ENCODE results near the gene GATAD2B.
"Not testable (repeated sequence)": the region's sequence is repeated elsewhere in the genome, so short reads cannot be mapped to it uniquely, and the experiment has no call there.

Gene GATAD2B

DNA sequence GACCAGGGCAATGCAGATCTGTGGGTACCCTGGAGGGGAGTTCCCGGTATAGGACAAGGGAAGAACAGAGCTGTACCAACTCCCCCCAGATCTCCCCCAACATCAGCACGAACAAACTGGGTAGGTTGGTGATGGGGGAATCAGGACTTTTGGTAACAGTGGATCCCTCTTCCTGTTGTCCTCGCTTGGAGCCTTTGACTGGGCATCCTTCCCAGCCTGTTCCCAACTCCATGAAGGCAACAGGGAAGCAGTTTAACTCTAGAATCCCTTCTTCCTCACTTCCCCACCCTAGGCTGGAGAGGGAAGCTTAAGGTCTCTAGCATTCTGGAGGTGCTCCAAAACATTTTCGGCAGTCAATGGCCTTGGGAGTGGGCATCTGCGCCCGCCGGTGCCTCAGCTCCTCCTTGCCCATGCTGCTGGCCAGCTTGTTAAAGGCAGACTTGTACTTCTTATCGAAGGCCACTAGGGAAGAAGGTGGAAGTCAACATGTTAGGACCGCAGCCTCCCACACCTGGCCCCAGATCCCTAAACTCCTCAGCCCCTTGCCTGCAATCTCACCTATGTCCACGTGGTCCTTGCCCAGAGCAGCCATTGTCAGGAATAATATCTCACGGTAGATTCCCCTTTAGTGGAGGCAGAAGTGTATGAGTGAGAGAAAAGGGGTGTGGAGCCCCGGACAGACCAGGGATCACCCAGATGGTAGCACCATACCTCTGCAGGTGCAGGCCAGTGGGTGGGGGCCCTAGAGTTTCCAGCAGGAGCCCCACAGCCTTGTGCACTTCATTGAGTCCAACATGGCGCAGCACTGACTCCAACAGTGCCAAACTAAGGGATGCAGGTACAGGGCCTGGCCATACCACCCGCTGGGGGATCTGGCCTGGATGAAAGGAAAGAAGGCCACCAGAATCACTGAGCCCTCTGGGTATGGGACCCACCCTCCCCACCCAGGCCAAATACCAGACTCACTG, 7.5 kb upstream of the GATAD2B start:
- DNase-seq (ENCODE audit: low read depth in 1 of 2, low spot score in 1 of 2): no peak

DNA sequence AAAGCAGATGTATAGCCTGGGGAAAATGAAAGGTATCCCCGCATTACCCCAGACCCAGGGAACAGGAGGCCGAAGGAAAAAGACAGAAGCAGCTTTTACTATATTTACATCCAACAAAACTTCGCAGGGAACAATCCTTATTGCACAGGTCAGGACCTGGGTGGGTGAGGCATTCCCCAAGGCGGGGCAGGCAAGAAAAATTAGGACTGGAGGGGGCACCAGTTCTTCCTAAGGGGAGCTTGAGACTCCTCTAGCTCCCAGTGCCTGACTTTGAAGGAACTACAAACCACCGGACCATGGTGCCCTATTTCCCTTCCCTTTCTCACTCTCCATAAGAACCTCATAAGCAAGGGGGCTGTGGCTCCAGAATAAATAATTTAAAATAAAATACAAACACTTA, 6.7 kb upstream of the GATAD2B start:
- no peak for DNase-seq (ENCODE audit: low read depth in 1 of 2, low spot score in 1 of 2)

DNA sequence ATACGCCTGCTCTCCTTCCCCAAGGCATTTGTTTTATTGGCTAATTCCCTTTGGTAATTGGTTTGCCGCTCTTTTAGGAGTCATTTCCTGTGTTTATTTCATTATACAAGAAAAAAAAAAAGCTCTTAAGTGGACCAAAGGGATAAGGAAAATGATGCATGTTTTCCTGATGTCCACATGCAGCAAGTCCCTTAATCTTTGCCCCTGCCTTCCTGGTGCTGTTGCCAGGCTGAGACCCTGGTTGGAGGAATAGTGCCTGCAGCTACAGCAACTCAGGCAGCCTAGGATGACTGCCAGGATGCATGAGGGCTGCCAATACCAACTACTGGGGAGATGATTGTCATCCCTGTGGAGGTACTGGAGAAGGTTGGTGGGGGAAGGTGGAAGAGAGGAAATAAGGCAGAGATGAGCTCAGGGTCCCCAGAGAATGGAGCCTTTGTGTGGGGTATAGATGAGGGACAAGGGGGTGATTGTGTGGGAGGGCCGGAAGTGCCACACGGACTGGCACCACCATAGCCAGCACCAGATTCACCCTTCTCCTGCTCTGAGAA, 6.1 kb upstream of the GATAD2B start:
- no peak for DNase-seq (ENCODE audit: low read depth in 1 of 2, low spot score in 1 of 2)

DNA sequence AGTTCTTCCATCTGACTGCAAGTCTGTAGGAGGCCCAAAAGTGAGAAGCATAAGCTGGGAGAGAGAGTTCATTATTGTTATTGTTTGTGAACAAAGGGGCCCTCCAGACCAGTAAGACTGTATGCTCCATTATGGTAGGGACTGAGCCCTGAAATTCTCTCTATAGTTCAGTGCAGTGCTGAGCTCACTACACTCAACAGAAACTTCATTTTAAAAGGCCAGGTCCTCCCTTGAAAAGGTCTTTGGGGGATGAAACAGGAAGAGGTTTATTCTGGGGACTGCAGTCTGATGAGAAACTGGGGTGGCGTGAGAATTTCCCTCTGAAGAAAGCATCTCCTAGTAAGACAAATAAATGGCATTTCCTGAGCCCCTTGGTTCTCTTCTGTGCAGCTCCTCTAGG, 5.5 kb upstream of the GATAD2B start:
- DNase-seq (ENCODE audit: low read depth in 1 of 2, low spot score in 1 of 2): no peak

DNA sequence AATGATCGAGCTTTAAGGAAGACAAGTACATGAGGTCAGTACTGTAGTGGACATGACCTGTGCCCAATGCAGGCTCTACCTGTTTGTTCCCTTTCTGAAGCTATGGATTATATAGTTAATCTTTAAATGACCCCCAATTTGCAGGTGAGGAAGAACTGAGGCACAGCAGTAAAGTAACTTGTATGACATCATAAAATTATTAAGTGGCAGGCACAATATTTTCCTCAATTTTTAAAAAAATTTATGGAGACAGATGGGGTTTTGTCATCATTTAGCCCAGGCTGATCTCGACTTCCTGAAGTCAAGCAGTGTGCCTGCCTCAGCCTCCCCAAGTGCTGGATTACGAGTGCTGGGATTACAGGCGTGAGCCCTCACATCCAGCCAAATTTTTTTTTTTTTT, 3.6 kb upstream of the GATAD2B start:
- DNase-seq (ENCODE audit: low read depth in 1 of 2, low spot score in 1 of 2): no peak

DNA sequence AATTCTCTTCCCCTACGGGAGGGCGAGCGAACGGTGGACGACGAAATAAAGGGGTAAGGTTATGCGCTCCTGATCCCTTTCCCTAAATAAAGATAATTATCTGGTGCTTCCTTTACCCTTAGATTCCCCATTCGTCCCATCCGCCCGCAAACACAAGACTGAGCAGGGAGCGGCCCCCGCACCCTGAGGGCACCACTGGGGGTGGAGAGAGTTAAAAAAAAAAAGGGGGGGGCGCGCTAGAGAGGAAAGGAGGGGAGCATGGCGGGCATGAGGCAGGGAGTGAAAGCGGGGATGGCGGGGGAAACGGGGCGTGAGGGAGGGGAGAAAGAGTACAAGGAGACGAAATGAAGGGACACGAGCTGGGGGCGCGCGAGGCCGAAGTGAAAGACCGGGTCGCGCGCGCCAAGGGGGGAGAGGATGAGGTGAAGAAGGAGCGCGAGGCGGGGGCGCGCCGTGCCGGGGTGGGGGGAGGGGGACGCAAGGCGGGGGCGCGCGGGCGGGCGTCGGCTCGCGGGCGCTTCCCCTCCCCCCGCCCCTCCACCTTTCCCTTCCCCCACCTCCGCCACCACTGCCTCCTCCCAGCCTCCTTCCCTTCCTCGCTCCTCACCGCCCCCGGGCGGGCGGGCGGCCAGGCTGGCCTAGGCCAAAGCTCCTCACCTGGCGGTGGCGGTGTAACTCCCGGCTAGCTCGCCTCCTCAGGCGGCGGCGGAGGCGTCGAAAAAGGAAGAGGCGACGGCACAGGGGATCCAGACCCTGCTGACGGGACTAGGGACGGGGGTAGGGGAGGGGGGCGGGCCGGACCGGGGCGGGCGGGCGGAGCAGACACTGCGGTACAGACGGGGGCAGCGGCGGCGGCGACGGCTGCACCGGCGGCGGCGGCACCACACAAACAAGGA, 448 bp downstream of the GATAD2B start:
- DNase-seq (ENCODE audit: low read depth in 1 of 2, low spot score in 1 of 2): peak; percentile 43 to 55

DNA sequence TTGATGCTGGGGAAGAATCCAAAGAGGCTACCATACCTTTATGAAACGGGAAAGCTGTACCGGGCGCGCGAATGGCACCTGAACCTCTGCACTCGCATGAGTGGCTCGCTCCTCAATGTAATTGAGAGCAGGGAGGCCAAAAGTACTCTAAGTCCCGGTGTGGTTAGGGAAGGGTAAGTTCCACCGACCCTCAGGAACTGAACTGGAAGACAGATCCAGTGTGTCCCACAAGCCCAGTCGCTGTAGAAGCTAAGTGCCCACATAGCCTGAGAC, 1.0 kb downstream of the GATAD2B start:
- no peak for DNase-seq (ENCODE audit: low read depth in 1 of 2, low spot score in 1 of 2)

DNA sequence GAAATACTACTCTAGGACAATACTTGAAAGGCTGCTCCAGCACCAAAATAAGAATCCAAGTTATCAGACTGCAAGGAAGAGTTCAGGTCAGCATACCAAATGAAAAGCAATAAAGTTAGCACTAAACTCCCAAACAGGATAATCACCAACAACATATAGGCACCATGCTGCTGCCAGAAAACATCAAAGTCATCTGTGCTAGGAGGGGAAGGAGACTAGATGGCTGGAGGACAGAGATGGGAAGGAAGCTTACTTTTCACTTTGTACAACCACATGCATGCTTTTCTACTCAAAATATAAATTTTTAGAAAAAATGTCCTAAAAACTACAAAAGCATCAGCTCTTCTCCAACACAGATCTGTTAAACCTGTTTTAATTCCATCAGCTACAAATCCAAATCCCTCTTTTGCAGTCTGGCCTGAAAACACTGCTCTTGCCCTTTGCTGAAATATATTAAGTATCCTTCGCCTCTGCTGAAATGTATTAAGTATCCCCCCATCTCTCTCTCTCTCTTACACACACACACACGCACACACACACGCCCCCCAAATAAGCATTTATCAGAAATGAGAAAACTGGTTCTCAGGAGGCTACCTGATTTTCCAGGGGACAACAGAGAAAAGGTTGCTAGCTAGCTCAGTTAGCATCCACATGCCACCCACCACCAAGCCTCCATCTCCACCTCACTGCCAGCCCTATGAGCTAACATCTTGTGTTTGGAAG, 1.5 kb downstream of the GATAD2B start:
- DNase-seq (ENCODE audit: low read depth in 1 of 2, low spot score in 1 of 2): no peak

DNA sequence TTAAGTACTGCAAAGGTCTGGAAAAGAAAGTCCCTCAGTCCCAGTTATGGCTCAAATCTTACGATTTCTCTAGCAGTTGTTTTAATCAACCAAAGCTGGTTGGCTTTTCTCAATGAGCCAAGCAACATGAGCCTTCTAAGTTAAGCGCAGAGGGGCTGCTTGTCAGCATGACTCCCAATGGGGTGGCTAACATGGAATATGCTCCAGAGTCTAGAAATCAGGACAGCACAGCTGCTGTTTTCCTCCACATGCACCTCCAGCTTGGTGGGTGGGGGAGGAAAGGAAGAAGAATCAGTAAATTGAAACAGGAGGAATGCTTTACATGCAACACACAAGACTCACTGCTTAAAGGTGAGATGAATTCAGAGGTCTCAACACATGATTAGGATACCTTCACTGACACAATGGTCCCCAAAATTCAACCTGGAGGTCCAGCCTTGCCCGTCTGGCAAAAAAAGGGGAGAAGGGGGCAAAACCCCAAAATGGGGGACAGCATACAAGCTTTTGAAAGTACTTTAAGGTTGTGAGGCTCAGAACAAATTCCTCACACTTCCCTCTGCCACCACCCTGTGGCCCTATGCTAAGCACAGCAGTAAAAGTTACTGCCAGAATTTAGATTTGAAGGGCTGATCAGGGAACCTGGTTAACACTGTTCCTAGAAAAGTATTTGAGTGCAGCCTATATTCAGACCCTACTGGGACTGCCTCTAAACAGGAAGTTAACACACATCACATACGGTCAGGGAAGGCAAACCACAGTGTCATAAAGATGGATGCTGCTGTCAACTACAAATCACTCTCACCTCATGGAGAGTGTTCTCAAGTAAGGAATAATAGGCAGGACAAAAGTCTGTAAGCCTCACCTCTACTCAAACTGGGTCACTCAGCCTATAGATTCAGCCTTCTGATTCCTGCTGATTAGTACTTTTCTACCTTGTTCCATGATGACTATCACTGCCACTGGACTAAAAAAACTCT, 2.6 kb downstream of the GATAD2B start:
- no peak for DNase-seq (ENCODE audit: low read depth in 1 of 2, low spot score in 1 of 2)

DNA sequence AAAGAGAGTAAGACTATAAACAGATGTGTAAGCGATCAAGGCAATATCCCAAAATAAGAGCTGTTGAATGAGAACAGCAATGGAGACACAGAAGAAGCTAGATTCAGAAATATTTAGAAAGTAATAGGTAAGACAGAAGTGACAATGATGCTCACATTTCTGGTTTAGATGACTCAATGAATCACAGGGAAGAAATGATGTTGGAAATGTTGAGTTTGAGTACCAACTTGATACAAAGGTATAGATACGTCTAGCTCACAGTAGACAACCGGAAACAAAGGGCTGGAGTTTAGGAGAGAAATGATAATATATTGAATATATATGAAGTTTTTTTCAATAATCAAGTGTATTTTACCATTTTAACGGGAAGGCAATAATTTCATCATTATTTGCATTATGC, 6.5 kb downstream of the GATAD2B start:
- DNase-seq (ENCODE audit: low read depth in 1 of 2, low spot score in 1 of 2): no peak

DNA sequence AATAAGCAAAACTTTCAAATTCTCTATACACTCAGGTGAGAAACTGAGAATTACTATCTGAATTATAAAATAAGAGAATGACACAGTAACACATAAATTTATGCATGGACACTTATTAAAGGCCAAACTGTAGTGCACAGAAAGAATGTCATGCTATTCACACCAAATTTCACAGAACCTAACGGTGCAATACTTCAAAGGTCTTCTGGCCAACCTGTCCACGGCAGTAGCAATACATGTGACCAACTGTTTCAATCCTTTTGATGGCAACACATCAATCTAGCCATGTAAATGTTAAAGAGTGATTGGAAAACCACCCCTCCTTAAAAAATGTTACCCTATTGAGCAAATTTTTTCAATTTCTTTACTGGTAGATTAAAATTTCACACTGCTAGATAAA, 10.4 kb downstream of the GATAD2B start:
- DNase-seq (ENCODE audit: low read depth in 1 of 2, low spot score in 1 of 2): no peak

DNA sequence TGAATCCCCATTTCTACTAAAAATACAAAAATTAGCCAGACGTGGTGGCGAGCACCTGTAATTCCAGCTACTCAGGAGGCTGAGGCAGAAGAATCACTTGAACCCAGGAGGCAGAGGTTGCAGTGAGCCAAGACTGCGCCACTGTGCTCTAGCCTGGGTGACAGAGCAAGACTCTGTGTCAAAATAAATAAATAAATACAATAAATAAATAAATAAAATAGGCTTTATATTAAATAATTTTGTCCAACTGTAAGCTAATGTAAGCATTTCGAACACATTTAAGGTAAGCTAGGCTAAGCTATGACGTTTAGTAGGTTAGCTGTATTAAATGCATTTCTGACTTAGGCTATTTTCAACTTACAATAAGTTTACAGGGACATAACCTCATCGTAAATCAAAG, 12.2 kb downstream of the GATAD2B start:
- not testable (repeated sequence) for DNase-seq (ENCODE audit: low read depth in 1 of 2, low spot score in 1 of 2)

DNA sequence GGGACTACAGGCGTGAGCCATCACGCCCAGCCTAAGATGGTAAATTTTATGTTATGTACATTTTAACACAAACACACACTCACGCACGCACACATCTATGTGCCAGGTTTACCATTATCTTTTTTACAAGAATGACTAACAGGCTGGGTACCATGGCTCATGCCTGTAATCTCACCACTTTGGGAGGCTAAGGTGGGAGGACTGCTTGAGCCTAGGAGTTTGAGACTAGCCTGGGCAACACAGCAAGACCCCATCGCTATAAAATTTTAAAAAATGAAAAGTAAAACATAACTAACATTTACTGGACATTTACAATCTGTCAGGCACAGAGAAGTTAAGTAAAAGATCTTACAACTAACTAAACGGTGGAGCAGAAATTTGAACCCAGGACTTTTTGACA, 14.7 kb downstream of the GATAD2B start:
- DNase-seq (ENCODE audit: low read depth in 1 of 2, low spot score in 1 of 2): no peak

DNA sequence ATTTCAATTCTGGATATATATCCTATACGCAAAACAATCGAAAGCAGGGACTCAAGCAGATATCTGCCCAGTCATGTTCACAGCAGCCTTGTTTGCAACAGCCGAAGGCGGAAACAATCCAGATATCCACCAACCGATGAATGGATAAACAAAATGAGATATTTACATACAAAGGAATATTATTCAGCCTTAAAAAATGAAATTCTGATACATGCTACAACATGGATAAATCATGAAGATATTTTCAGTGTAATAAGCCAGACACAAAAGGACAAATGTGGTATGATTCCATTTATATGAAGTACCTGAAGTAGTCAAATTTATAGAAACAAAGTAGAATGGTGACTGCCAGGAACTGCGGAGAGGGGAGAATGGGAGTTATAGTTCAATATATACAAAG, 15.6 kb downstream of the GATAD2B start:
- no peak for DNase-seq (ENCODE audit: low read depth in 1 of 2, low spot score in 1 of 2)

DNA sequence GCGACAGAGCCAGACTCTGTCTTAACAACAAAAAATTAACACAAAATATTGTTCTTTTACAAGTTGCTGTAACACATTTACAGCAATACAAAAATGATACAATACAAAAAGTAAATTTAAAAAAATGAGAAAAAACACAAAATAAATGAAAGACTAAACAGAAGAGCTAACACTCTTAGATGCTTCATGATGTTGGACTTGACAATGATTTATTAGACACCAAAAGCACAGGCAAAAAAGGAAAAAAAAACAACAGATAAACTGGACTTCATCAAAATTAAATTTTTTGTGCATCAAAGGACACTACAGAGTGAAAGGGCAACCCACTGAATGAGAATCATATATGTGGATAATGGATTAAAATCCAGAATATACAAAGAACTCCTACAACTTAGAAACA, 16.4 kb downstream of the GATAD2B start:
- DNase-seq (ENCODE audit: low read depth in 1 of 2, low spot score in 1 of 2): no peak

DNA sequence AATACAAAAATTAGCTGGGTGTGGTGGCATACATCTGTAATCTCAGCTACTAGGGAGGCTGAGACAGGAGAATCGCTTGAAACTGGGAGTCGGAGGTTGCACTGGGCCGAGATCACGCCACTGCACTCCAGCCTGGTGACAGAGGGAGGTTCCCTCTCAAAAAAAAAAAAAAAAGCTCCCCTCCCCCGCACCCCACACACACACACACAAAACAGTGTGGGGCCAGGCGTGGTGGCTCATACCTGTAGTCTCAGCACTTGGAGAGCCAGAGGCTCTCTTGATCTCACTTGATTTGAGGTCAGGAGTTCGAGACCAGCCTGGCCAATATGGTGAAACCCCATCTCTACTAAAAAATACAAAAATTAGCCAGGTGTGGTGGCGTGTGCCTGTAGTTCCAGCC, 16.9 kb downstream of the GATAD2B start:
- not testable (repeated sequence) for DNase-seq (ENCODE audit: low read depth in 1 of 2, low spot score in 1 of 2)

DNA sequence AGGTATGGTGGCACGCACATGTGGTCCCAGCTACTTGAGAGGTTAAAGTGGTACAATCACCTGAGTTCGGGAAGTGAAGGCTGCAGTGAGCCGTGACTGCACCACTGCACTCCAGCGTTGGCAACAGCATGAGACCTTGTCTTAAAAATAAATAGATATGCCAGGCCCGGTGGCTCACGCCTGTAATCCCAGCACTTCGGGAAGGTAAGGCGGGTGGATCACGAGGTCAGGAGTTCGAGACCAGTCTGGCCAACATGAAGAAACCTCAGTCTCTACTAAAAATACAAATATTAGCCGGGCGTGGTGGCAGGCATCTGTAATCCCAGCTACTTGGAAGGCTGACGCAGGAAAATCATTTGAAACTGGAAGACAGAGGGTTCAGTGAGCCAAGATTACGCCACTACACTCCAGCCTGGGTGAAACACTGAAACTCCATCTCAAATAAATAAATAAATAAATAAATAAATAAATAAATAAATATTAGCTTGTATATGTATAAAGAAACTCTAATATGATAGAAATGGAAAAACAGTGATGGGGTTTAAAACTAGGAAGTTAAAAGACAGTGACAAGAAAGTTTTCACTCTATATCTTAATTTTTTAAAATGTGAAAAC, 18.8 kb downstream of the GATAD2B start:
- DNase-seq (ENCODE audit: low read depth in 1 of 2, low spot score in 1 of 2): no peak

DNA sequence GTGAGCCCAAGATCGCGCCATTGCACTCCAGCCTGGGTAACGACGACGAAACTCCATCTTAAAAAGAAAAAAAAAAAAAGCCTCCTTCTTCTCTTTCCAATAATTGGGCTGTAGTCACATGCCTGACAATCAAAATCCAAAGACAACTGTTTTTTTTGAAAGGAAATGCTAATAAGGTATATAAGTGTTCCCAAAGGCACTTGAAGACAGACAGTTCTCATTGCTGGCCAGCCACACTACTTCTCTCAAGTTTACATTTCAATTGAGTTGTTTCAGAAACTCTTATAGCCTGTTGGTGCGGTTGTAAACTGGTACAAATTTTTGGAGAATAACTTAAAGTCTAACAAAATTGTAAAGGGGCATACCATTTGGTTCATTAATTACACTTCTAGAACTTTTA, 23.3 kb downstream of the GATAD2B start:
- no peak for DNase-seq (ENCODE audit: low read depth in 1 of 2, low spot score in 1 of 2)

DNA sequence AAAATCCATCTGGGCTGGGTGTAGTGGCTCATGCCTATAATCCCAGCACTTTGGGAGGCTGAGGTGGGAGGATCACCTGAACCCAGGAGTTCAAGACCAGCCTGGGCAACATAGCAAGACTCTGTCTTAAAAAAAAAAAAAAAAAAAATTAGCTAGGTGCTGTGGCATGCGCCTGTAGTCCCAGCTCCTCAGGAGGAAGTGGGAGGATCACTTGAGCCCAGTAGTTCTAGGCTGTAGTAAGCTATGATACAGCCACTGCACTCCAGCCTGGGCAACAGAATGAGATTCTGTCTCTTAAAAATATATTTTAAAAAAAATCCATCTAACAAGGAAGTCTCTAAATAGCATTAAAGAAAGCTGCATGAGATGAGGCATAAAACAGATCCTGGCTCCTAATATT, 26.9 kb downstream of the GATAD2B start:
- DNase-seq (ENCODE audit: low read depth in 1 of 2, low spot score in 1 of 2): not testable (repeated sequence)

DNA sequence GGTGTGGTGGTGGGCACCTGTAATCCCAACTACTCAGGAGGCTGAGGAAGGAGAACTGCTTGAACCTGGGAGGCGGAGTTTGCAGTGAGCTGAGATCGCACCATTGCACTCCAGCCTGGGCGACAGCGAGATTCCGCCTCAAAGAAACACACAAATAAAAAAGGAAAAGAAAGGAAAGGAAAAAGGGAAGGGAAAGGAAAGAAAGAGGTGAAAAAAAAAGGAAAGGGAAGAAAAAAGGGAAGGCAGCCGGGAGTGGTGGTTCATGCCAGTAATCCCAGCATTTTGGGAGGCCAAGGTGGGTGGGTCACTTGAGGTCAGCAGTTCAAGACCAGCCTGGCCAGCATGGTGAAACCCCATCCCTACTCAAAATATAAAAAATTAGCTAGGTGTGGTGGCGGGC, 31.7 kb downstream of the GATAD2B start:
- not testable (repeated sequence) for DNase-seq (ENCODE audit: low read depth in 1 of 2, low spot score in 1 of 2)

Data from activated CD4-positive, alpha-beta T cell treated with anti-CD3 and anti-CD28 coated beads, Interleukin-2, amount 50 U/mL, for 24 hours (primary cell).